GM18508 (cell line): ENCODE results near the gene SLC25A26.
A peak's percentile ranks its signal among the peaks of the same experiment; 100 is the strongest.
"Not testable (repeated sequence)": the region's sequence is repeated elsewhere in the genome, so short reads cannot be mapped to it uniquely, and the experiment has no call there.

Experiments used
- ATAC-seq: cut with Tn5 transposase; IDR thresholded peaks from one replicate; pipeline ENCODE4 v1.9.1; 2021; ENCODE audit warnings: moderate number of reproducible peaks; ENCODE audit not compliant: insufficient read depth, unreplicated experiment

The SLC25A26 gene

GRCh38 chr3:66267031-66267430 lies 46.2 kb downstream of the SLC25A26 start:
- ATAC-seq: no peak

- ATAC-seq: no peak
Observed at GRCh38 chr3:66267906-66268305, 47.1 kb downstream of the SLC25A26 start.

- ATAC-seq: no peak
Observed at GRCh38 chr3:66268864-66269263, 48.1 kb downstream of the SLC25A26 start.

GRCh38 chr3:66269411-66269810 lies 48.6 kb downstream of the SLC25A26 start:
- ATAC-seq: no peak

GRCh38 chr3:66270288-66270687 lies 49.5 kb downstream of the SLC25A26 start:
- no peak for ATAC-seq

- ATAC-seq: no peak
Observed at GRCh38 chr3:66270701-66271100, 49.9 kb downstream of the SLC25A26 start.

- ATAC-seq: no peak
Observed at GRCh38 chr3:66271231-66271630, 50.4 kb downstream of the SLC25A26 start.

GRCh38 chr3:66272016-66272415 lies 51.2 kb downstream of the SLC25A26 start:
- no peak for ATAC-seq

GRCh38 chr3:66274837-66275236 lies 54.0 kb downstream of the SLC25A26 start:
- ATAC-seq: not testable (repeated sequence)

GRCh38 chr3:66276705-66277274 lies 56.0 kb downstream of the SLC25A26 start:
- no peak for ATAC-seq

- ATAC-seq: no peak
Observed at GRCh38 chr3:66279168-66279567, 58.4 kb downstream of the SLC25A26 start.

- ATAC-seq: no peak
Observed at GRCh38 chr3:66280304-66280703, 59.5 kb downstream of the SLC25A26 start.

GRCh38 chr3:66291922-66292321 lies 71.1 kb downstream of the SLC25A26 start:
- not testable (repeated sequence) for ATAC-seq

- ATAC-seq: no peak
Observed at GRCh38 chr3:66297260-66297873, 76.6 kb downstream of the SLC25A26 start.

- ATAC-seq: no peak
Observed at GRCh38 chr3:66297900-66298299, 77.1 kb downstream of the SLC25A26 start.

GRCh38 chr3:66298591-66298990 lies 77.8 kb downstream of the SLC25A26 start:
- ATAC-seq: no peak

- not testable (repeated sequence) for ATAC-seq
Observed at GRCh38 chr3:66299085-66299484, 78.3 kb downstream of the SLC25A26 start.

- ATAC-seq: no peak
Observed at GRCh38 chr3:66299891-66300290, 79.1 kb downstream of the SLC25A26 start.

GRCh38 chr3:66302288-66302687 lies 81.5 kb downstream of the SLC25A26 start:
- ATAC-seq: no peak

- peak; percentile 73 for ATAC-seq
Observed at GRCh38 chr3:66303491-66303901, 82.7 kb downstream of the SLC25A26 start.

GRCh38 chr3:66304293-66304692 lies 83.5 kb downstream of the SLC25A26 start:
- ATAC-seq: no peak

- ATAC-seq: not testable (repeated sequence)
Observed at GRCh38 chr3:66306086-66306485, 85.3 kb downstream of the SLC25A26 start.
